MM.1S (cell line): Measurements from ENCODE around the gene SPOCK1.

ENCODE experiments used
- DNase-seq: peaks from one replicate; pipeline ENCODE4 v3.0.0-alpha.2; 2015
- H2AFZ ChIP-seq: fragments of 300-600 bp; sonication (generic); 2 replicates; pipeline ENCODE4 v1.6.0; 2016; ENCODE audit warnings: antibody characterized with exemption, low read length
- H3F3A ChIP-seq: fragments of 300-600 bp; sonication (generic); 2 replicates; pipeline ENCODE4 v1.6.1; 2016; ENCODE audit warnings: mild to moderate bottlenecking, antibody characterized with exemption, low read length, moderate library complexity, mixed read lengths; ENCODE audit not compliant: insufficient read depth
- H3K27ac ChIP-seq: fragments of 300-600 bp; sonication (generic); 2 replicates; pipeline ENCODE4 v1.5.1; 2016; ENCODE audit warnings: mild to moderate bottlenecking, low read length
- H3K27me3 ChIP-seq: fragments of 300-600 bp; sonication (generic); replicated peaks from 2 replicates; pipeline ENCODE4 v1.6.0; 2016; ENCODE audit warnings: low read length; ENCODE audit not compliant: insufficient read depth
- H3K36me3 ChIP-seq: fragments of 300-600 bp; sonication (generic); replicated peaks from 2 replicates; pipeline ENCODE4 v1.6.1; 2016; ENCODE audit warnings: mild to moderate bottlenecking, low read length, mixed read lengths; ENCODE audit not compliant: insufficient read depth
- H3K4me1 ChIP-seq: fragments of 300-600 bp; sonication (generic); 2 replicates; pipeline ENCODE4 v1.6.1; 2016; ENCODE audit warnings: low read length, mixed read lengths
- H3K4me2 ChIP-seq: fragments of 300-600 bp; sonication (generic); 2 replicates; pipeline ENCODE4 v1.6.0; 2016; ENCODE audit warnings: low read depth, low read length
- H3K4me3 ChIP-seq: fragments of 300-600 bp; sonication (generic); 2 replicates; pipeline ENCODE4 v1.5.1; 2016; ENCODE audit warnings: low read length, mixed read lengths
- H3K79me2 ChIP-seq: fragments of 300-600 bp; sonication (generic); 2 replicates; pipeline ENCODE4 v1.6.1; 2016; ENCODE audit warnings: mixed run types, low read length, mixed read lengths
- H3K9ac ChIP-seq: fragments of 300-600 bp; sonication (generic); 2 replicates; pipeline ENCODE4 v1.6.1; 2016; ENCODE audit warnings: low read length, mixed read lengths
- H3K9me2 ChIP-seq: fragments of 300-600 bp; sonication (generic); replicated peaks from 2 replicates; pipeline ENCODE4 v1.6.1; 2016; ENCODE audit warnings: mild to moderate bottlenecking, low read length, mixed read lengths; ENCODE audit not compliant: insufficient read depth
- H3K9me3 ChIP-seq: fragments of 300-600 bp; sonication (generic); replicated peaks from 2 replicates; pipeline ENCODE4 v1.6.1; 2016; ENCODE audit warnings: mild to moderate bottlenecking, low read length, mixed read lengths; ENCODE audit not compliant: insufficient read depth
- H4K20me1 ChIP-seq: fragments of 300-600 bp; sonication (generic); 2 replicates; pipeline ENCODE4 v1.6.1; 2016; ENCODE audit warnings: mild to moderate bottlenecking, low read length, moderate library complexity, mixed read lengths; ENCODE audit not compliant: insufficient read depth
- CTCF ChIP-seq: fragments of 300-600 bp; sonication (generic); IDR thresholded peaks from 2 replicates; pipeline ENCODE4 v1.5.1; 2016; ENCODE audit warnings: antibody characterized with exemption, low read length, mixed read lengths
- EZH2 ChIP-seq: fragments of 300-600 bp; sonication (generic); optimal IDR thresholded peaks from 2 replicates; pipeline ENCODE3; 2017; ENCODE audit warnings: low read depth, mild to moderate bottlenecking, antibody characterized with exemption, low read length, mixed read lengths
- EZH2phosphoT487 ChIP-seq: fragments of 300-600 bp; sonication (generic); IDR thresholded peaks from 2 replicates; pipeline ENCODE4 v1.6.1; 2018; ENCODE audit warnings: antibody characterized with exemption, low read length

Gene SPOCK1

GRCh38 chr5:137407090-137407489 lies 92.0 kb downstream of the SPOCK1 start:
- no peak for DNase-seq
- Histone ChIP-seq H3K27me3 (no peaks in the 10 kb centered on the region), H3K36me3 (no peaks in the 10 kb centered on the region), H3K9me2 (no peaks in the 10 kb centered on the region), H3K4me3 (no peak overlapping the region), H2AFZ (no peak overlapping the region), H3K27ac (no peak overlapping the region), H3K4me2 (no peak overlapping the region), H3K79me2 (no peaks in the 10 kb centered on the region), H4K20me1 (no peaks in the 10 kb centered on the region), H3F3A (no peaks in the 10 kb centered on the region), H3K9ac (no peak overlapping the region), H3K4me1 (no peaks in the 10 kb centered on the region), H3K9me3 (no peaks in the 10 kb centered on the region)
- TF ChIP-seq CTCF (no peak), EZH2phosphoT487 (no peak), EZH2 (no peak)

GRCh38 chr5:137405393-137405792 lies 93.7 kb downstream of the SPOCK1 start:
- no peak overlapping the region for H3K4me2 ChIP-seq
- H3K9me2 ChIP-seq: no peaks in the 10 kb centered on the region
- H3K4me3 ChIP-seq: no peak overlapping the region
- H3K4me1 ChIP-seq: no peaks in the 10 kb centered on the region
- H2AFZ ChIP-seq: no peak overlapping the region
- H3K27ac ChIP-seq: no peak overlapping the region
- TF ChIP-seq EZH2phosphoT487 (no peak), CTCF (no peak), EZH2 (no peak)
- no peaks in the 10 kb centered on the region for H3K36me3 ChIP-seq
- no peaks in the 10 kb centered on the region for H3K27me3 ChIP-seq
- no peaks in the 10 kb centered on the region for H3K79me2 ChIP-seq
- H3K9ac ChIP-seq: no peak overlapping the region
- H3F3A ChIP-seq: no peaks in the 10 kb centered on the region
- H3K9me3 ChIP-seq: no peaks in the 10 kb centered on the region
- no peak for DNase-seq
- no peaks in the 10 kb centered on the region for H4K20me1 ChIP-seq

GRCh38 chr5:137403869-137404268 lies 95.3 kb downstream of the SPOCK1 start:
- Histone ChIP-seq H3K9me2 (no peaks in the 10 kb centered on the region), H4K20me1 (no peaks in the 10 kb centered on the region), H3K4me1 (no peaks in the 10 kb centered on the region), H3K9me3 (no peaks in the 10 kb centered on the region), H3K9ac (no peak overlapping the region), H3F3A (no peaks in the 10 kb centered on the region), H3K27ac (no peak overlapping the region), H3K4me2 (no peak overlapping the region), H3K36me3 (no peaks in the 10 kb centered on the region), H3K27me3 (no peaks in the 10 kb centered on the region), H3K4me3 (no peak overlapping the region), H2AFZ (no peak overlapping the region), H3K79me2 (no peaks in the 10 kb centered on the region)
- DNase-seq: no peak
- no peak for TF ChIP-seq CTCF
- no peak for TF ChIP-seq EZH2phosphoT487
- TF ChIP-seq EZH2: no peak
